ENCODE data around the gene ZNF683. TPM values are rescaled to one million over a fixed set of nuclear protein-coding genes. Genes with fewer than 3 reads are reported as not detected.

The ZNF683 gene
- total RNA-seq, result not detected in 2 replicates

GRCh38 chr1:26372611-26373010 is at the start of gene ZNF683:
TSS of gene ZNF683 (minus strand) at chr1:26372750. CDS start at chr1:26368571, 4,179 bp downstream.

GRCh38 chr1:26410706-26411623 is 38.4 kb upstream of the ZNF683 start, which contains the start of gene LIN28A:
TSS of gene LIN28A (plus strand) at chr1:26410817. CDS start at chr1:26410892, 75 bp downstream.

GRCh38 chr1:26353976-26354820 is 18.4 kb downstream of the ZNF683 start, which contains the start of gene CRYBG2:
TSS of gene CRYBG2 (minus strand) at chr1:26354130. CDS start at chr1:26346657, 7,473 bp downstream.

GRCh38 chr1:26317612-26318337 is 54.8 kb downstream of the ZNF683 start, which contains the start of gene CD52:
TSS of gene CD52 (plus strand) at chr1:26317958. CDS start at chr1:26318018, 60 bp downstream.

Other genes starting within 250 kb of the ZNF683 start
- not detected in 2 replicates for gene FAM110D, start 213.7 kb downstream of the ZNF683 start, total RNA-seq
- gene C1orf232, start 203.8 kb downstream of the ZNF683 start, total RNA-seq, result not detected in 2 replicates
- gene ZNF593, start 202.8 kb downstream of the ZNF683 start, total RNA-seq, result 41.9 and 54.0 TPM in 2 replicates
- not detected in 2 replicates for gene ZNF593OS, start 200.9 kb downstream of the ZNF683 start, total RNA-seq
- gene CNKSR1, start 195.3 kb downstream of the ZNF683 start, total RNA-seq, result 16.8 and 31.6 TPM in 2 replicates
- gene CATSPER4, start 182.1 kb downstream of the ZNF683 start, total RNA-seq, result not detected in 2 replicates
- gene CEP85, start 138.6 kb downstream of the ZNF683 start, total RNA-seq, result 8.2 and 13.9 TPM in 2 replicates
- gene SH3BGRL3, start 92.7 kb downstream of the ZNF683 start, total RNA-seq, result 292 and 328 TPM in 2 replicates
- 0.93 and 4.8 TPM in 2 replicates for gene UBXN11, start 66.1 kb downstream of the ZNF683 start, total RNA-seq
- not detected in 2 replicates for gene CD52, start 54.8 kb downstream of the ZNF683 start, total RNA-seq
- 72.4 and 99.7 TPM in 2 replicates for gene CRYBG2, start 18.6 kb downstream of the ZNF683 start, total RNA-seq
- not detected in 2 replicates for gene LIN28A, start 38.1 kb upstream of the ZNF683 start, total RNA-seq
- gene DHDDS, start 59.6 kb upstream of the ZNF683 start, total RNA-seq, result 39.3 and 43.5 TPM in 2 replicates
- 369 and 450 TPM in 2 replicates for gene HMGN2, start 99.7 kb upstream of the ZNF683 start, total RNA-seq
- gene RPS6KA1, start 157.0 kb upstream of the ZNF683 start, total RNA-seq, result 75.7 and 92.4 TPM in 2 replicates